ENCODE measurements around the gene ZNF616. TPM values are rescaled to one million over a fixed set of nuclear protein-coding genes. Genes with fewer than 3 reads are reported as not detected.

ZNF616 gene
- polyA plus RNA-seq, 2 donors: 1.4 to 1.7 TPM

- H3K36me3 ChIP-seq (ENCODE audit: control insufficient read depth in 2 of 2, insufficient read depth in 2 of 2, low read length in 1 of 2): peaks cover 8 to 9% of the 10 kb centered on the region in 2 donors
- no peaks in the 10 kb centered on the region for H3K27me3 ChIP-seq (ENCODE audit: control insufficient read depth in 1 of 2, insufficient read depth in 2 of 2, low read length in 2 of 2)
- H3K9me3 ChIP-seq (ENCODE audit: control insufficient read depth in 2 of 2, insufficient read depth in 1 of 2, low read depth in 1 of 2, low read length in 1 of 2): peaks cover 6 to 23% of the 10 kb centered on the region in 2 donors
- 97 to 98% methylated on average over 15 of the region's 15 CpGs for WGBS, 2 donors
- no peak overlapping the region for H3K4me3 ChIP-seq (ENCODE audit: low read depth in 1 of 2, low read length in 2 of 2)
- no peak overlapping the region for H3K27ac ChIP-seq (ENCODE audit: low read depth in 2 of 2, low read length in 1 of 2)
- H3K4me1 ChIP-seq (ENCODE audit: control insufficient read depth in 2 of 2, insufficient read depth in 2 of 2, low read length in 1 of 2): no peaks in the 10 kb centered on the region
Observed at GRCh38 chr19:52155596-52156359, 16.0 kb upstream of the ZNF616 start.

- Histone ChIP-seq H3K27ac (ENCODE audit: low read depth in 2 of 2, low read length in 1 of 2) (no peak overlapping the region), H3K9me3 (ENCODE audit: control insufficient read depth in 2 of 2, insufficient read depth in 1 of 2, low read depth in 1 of 2, low read length in 1 of 2) (no peaks in the 10 kb centered on the region)
Observed at GRCh38 chr19:52148256-52148655, 8.5 kb upstream of the ZNF616 start.

GRCh38 chr19:52142001-52142595, 2.4 kb upstream of the ZNF616 start:
- WGBS, 2 donors: 54 to 72% methylated on average over 3 of the region's 3 CpGs
- H3K36me3 ChIP-seq (ENCODE audit: control insufficient read depth in 2 of 2, insufficient read depth in 2 of 2, low read length in 1 of 2): no peaks in the 10 kb centered on the region
- no peaks in the 10 kb centered on the region for H3K4me1 ChIP-seq (ENCODE audit: control insufficient read depth in 2 of 2, insufficient read depth in 2 of 2, low read length in 1 of 2)
- H3K27me3 ChIP-seq (ENCODE audit: control insufficient read depth in 1 of 2, insufficient read depth in 2 of 2, low read length in 2 of 2): no peaks in the 10 kb centered on the region
- no peak overlapping the region for H3K4me3 ChIP-seq (ENCODE audit: low read depth in 1 of 2, low read length in 2 of 2)
- H3K9me3 ChIP-seq (ENCODE audit: control insufficient read depth in 2 of 2, insufficient read depth in 1 of 2, low read depth in 1 of 2, low read length in 1 of 2): no peaks in the 10 kb centered on the region
- H3K27ac ChIP-seq (ENCODE audit: low read depth in 2 of 2, low read length in 1 of 2): peak overlapping the region; percentile 14 to 57

More at GRCh38 chr19:52148256-52148655, 8.5 kb upstream of the ZNF616 start:
- no peaks in the 10 kb centered on the region for H3K27me3 ChIP-seq (ENCODE audit: control insufficient read depth in 1 of 2, insufficient read depth in 2 of 2, low read length in 2 of 2)
- H3K36me3 ChIP-seq (ENCODE audit: control insufficient read depth in 2 of 2, insufficient read depth in 2 of 2, low read length in 1 of 2): no peaks in the 10 kb centered on the region
- no peak overlapping the region for H3K4me3 ChIP-seq (ENCODE audit: low read depth in 1 of 2, low read length in 2 of 2)
- no peaks in the 10 kb centered on the region for H3K4me1 ChIP-seq (ENCODE audit: control insufficient read depth in 2 of 2, insufficient read depth in 2 of 2, low read length in 1 of 2)

- H3K9me3 ChIP-seq (ENCODE audit: control insufficient read depth in 2 of 2, insufficient read depth in 1 of 2, low read depth in 1 of 2, low read length in 1 of 2): no peaks in the 10 kb centered on the region
- H3K36me3 ChIP-seq (ENCODE audit: control insufficient read depth in 2 of 2, insufficient read depth in 2 of 2, low read length in 1 of 2): no peaks in the 10 kb centered on the region
- H3K27me3 ChIP-seq (ENCODE audit: control insufficient read depth in 1 of 2, insufficient read depth in 2 of 2, low read length in 2 of 2): no peaks in the 10 kb centered on the region
- 72 to 84% methylated on average over 2 of the region's 2 CpGs for WGBS, 2 donors
- no peaks in the 10 kb centered on the region for H3K4me1 ChIP-seq (ENCODE audit: control insufficient read depth in 2 of 2, insufficient read depth in 2 of 2, low read length in 1 of 2)
- no peak overlapping the region for H3K4me3 ChIP-seq (ENCODE audit: low read depth in 1 of 2, low read length in 2 of 2)
- no peak overlapping the region for H3K27ac ChIP-seq (ENCODE audit: low read depth in 2 of 2, low read length in 1 of 2)
Observed at GRCh38 chr19:52141203-52141602, 1.5 kb upstream of the ZNF616 start.

- Histone ChIP-seq H3K4me1 (ENCODE audit: control insufficient read depth in 2 of 2, insufficient read depth in 2 of 2, low read length in 1 of 2) (no peaks in the 10 kb centered on the region), H3K4me3 (ENCODE audit: low read depth in 1 of 2, low read length in 2 of 2) (peak overlapping the region in 1 of 2 donors; percentile 83), H3K27ac (ENCODE audit: low read depth in 2 of 2, low read length in 1 of 2) (peak overlapping the region; percentile 61 to 96), H3K36me3 (ENCODE audit: control insufficient read depth in 2 of 2, insufficient read depth in 2 of 2, low read length in 1 of 2) (no peaks in the 10 kb centered on the region), H3K27me3 (ENCODE audit: control insufficient read depth in 1 of 2, insufficient read depth in 2 of 2, low read length in 2 of 2) (no peaks in the 10 kb centered on the region), H3K9me3 (ENCODE audit: control insufficient read depth in 2 of 2, insufficient read depth in 1 of 2, low read depth in 1 of 2, low read length in 1 of 2) (peaks cover 0 to 2% of the 10 kb centered on the region in 2 donors)
- WGBS, 2 donors: 9 to 14% methylated on average over 22 of the region's 22 CpGs
Observed at GRCh38 chr19:52140032-52140710, 433 bp upstream of the ZNF616 start.

- H3K4me3 ChIP-seq (ENCODE audit: low read depth in 1 of 2, low read length in 2 of 2): peak overlapping the region; percentile 75 to 83
- H3K4me1 ChIP-seq (ENCODE audit: control insufficient read depth in 2 of 2, insufficient read depth in 2 of 2, low read length in 1 of 2): no peaks in the 10 kb centered on the region
- 0 to 1% methylated on average over 7 of the region's 7 CpGs for WGBS, 2 donors
- H3K9me3 ChIP-seq (ENCODE audit: control insufficient read depth in 2 of 2, insufficient read depth in 1 of 2, low read depth in 1 of 2, low read length in 1 of 2): peaks cover 0 to 5% of the 10 kb centered on the region in 2 donors
- H3K36me3 ChIP-seq (ENCODE audit: control insufficient read depth in 2 of 2, insufficient read depth in 2 of 2, low read length in 1 of 2): no peaks in the 10 kb centered on the region
- H3K27ac ChIP-seq (ENCODE audit: low read depth in 2 of 2, low read length in 1 of 2): peak overlapping the region; percentile 96
- H3K27me3 ChIP-seq (ENCODE audit: control insufficient read depth in 1 of 2, insufficient read depth in 2 of 2, low read length in 2 of 2): no peaks in the 10 kb centered on the region
Observed at GRCh38 chr19:52138983-52139251, 821 bp downstream of the ZNF616 start.

GRCh38 chr19:52138278-52138982, 1.3 kb downstream of the ZNF616 start:
- Histone ChIP-seq H3K9me3 (ENCODE audit: control insufficient read depth in 2 of 2, insufficient read depth in 1 of 2, low read depth in 1 of 2, low read length in 1 of 2) (peaks cover 4 to 8% of the 10 kb centered on the region in 2 donors), H3K27me3 (ENCODE audit: control insufficient read depth in 1 of 2, insufficient read depth in 2 of 2, low read length in 2 of 2) (no peaks in the 10 kb centered on the region), H3K36me3 (ENCODE audit: control insufficient read depth in 2 of 2, insufficient read depth in 2 of 2, low read length in 1 of 2) (no peaks in the 10 kb centered on the region), H3K27ac (ENCODE audit: low read depth in 2 of 2, low read length in 1 of 2) (peak overlapping the region; percentile 67 to 96), H3K4me3 (ENCODE audit: low read depth in 1 of 2, low read length in 2 of 2) (peak overlapping the region; percentile 75 to 83), H3K4me1 (ENCODE audit: control insufficient read depth in 2 of 2, insufficient read depth in 2 of 2, low read length in 1 of 2) (no peaks in the 10 kb centered on the region)
- WGBS, 2 donors: 6 to 11% methylated on average over 14 of the region's 14 CpGs

- Histone ChIP-seq H3K36me3 (ENCODE audit: control insufficient read depth in 2 of 2, insufficient read depth in 2 of 2, low read length in 1 of 2) (peaks cover 25 to 34% of the 10 kb centered on the region in 2 donors), H3K4me1 (ENCODE audit: control insufficient read depth in 2 of 2, insufficient read depth in 2 of 2, low read length in 1 of 2) (no peaks in the 10 kb centered on the region), H3K27ac (ENCODE audit: low read depth in 2 of 2, low read length in 1 of 2) (no peak overlapping the region), H3K4me3 (ENCODE audit: low read depth in 1 of 2, low read length in 2 of 2) (no peak overlapping the region), H3K27me3 (ENCODE audit: control insufficient read depth in 1 of 2, insufficient read depth in 2 of 2, low read length in 2 of 2) (no peaks in the 10 kb centered on the region), H3K9me3 (ENCODE audit: control insufficient read depth in 2 of 2, insufficient read depth in 1 of 2, low read depth in 1 of 2, low read length in 1 of 2) (peaks cover 0 to 30% of the 10 kb centered on the region in 2 donors)
- 93 to 96% methylated on average over 3 of the region's 3 CpGs for WGBS, 2 donors
Observed at GRCh38 chr19:52120286-52120685, 19.5 kb downstream of the ZNF616 start.

GRCh38 chr19:52115526-52116053, 24.1 kb downstream of the ZNF616 start:
- Histone ChIP-seq H3K36me3 (ENCODE audit: control insufficient read depth in 2 of 2, insufficient read depth in 2 of 2, low read length in 1 of 2) (peaks cover 12 to 21% of the 10 kb centered on the region in 2 donors), H3K9me3 (ENCODE audit: control insufficient read depth in 2 of 2, insufficient read depth in 1 of 2, low read depth in 1 of 2, low read length in 1 of 2) (peaks cover 3 to 32% of the 10 kb centered on the region in 2 donors), H3K4me1 (ENCODE audit: control insufficient read depth in 2 of 2, insufficient read depth in 2 of 2, low read length in 1 of 2) (no peaks in the 10 kb centered on the region), H3K4me3 (ENCODE audit: low read depth in 1 of 2, low read length in 2 of 2) (no peak overlapping the region), H3K27me3 (ENCODE audit: control insufficient read depth in 1 of 2, insufficient read depth in 2 of 2, low read length in 2 of 2) (no peaks in the 10 kb centered on the region), H3K27ac (ENCODE audit: low read depth in 2 of 2, low read length in 1 of 2) (no peak overlapping the region)
- WGBS, 2 donors: 96 to 98% methylated on average over 12 of the region's 12 CpGs

Data from esophagus (tissue), 2 donors.